OCI-LY3 (cell line): ENCODE results near the gene STRBP.

Source experiments
- H2AFZ ChIP-seq: fragments of 200-600, 300-600 bp; shearing (Covaris generic); 2 replicates; pipeline ENCODE4 v1.6.0; 2014; ENCODE audit warnings: antibody characterized with exemption, low read depth, low read length
- H3K27ac ChIP-seq: fragments of 200-600, 300-600 bp; sonication (generic); 2 replicates; pipeline ENCODE4 v1.5.1; 2014; ENCODE audit warnings: mild to moderate bottlenecking, low read length, moderate library complexity, mixed read lengths
- H3K27me3 ChIP-seq: fragments of 200-600, 300-600 bp; sonication (generic); 2 replicates; pipeline ENCODE4 v1.6.1; 2014; ENCODE audit warnings: low read depth, low read length, mixed read lengths
- H3K36me3 ChIP-seq: fragments of 200-600, 300-600 bp; sonication (generic); replicated peaks from 2 replicates; pipeline ENCODE3; 2014; ENCODE audit warnings: low read depth, low read length, mixed read lengths
- H3K4me1 ChIP-seq: fragments of 300-600, 200-600 bp; sonication (generic); 2 replicates; pipeline ENCODE4 v1.6.1; 2014; ENCODE audit warnings: low read length, mixed read lengths
- H3K4me2 ChIP-seq: fragments of 200-600, 300-600 bp; sonication (generic); 2 replicates; pipeline ENCODE4 v1.6.1; 2014; ENCODE audit warnings: low read length, mixed read lengths
- H3K4me3 ChIP-seq: fragments of 300-600, 200-600 bp; sonication (generic); 2 replicates; pipeline ENCODE4 v1.5.1; 2014; ENCODE audit warnings: antibody characterized with exemption, mild to moderate bottlenecking, low read length, moderate library complexity
- H3K79me2 ChIP-seq: fragments of 300-600, 200-600 bp; shearing (Covaris generic); 2 replicates; pipeline ENCODE4 v1.6.1; 2014; ENCODE audit warnings: mild to moderate bottlenecking, low read length, mixed read lengths
- H3K9ac ChIP-seq: fragments of 300-600, 200-600 bp; shearing (Covaris generic); 2 replicates; pipeline ENCODE4 v1.6.0; 2014; ENCODE audit warnings: mild to moderate bottlenecking, low read length, moderate library complexity
- H3K9me3 ChIP-seq: fragments of 200-600, 300-600 bp; shearing (Covaris generic); 2 replicates; pipeline ENCODE4 v1.6.1; 2014; ENCODE audit warnings: low read length, mixed read lengths; ENCODE audit not compliant: insufficient read depth
- H4K20me1 ChIP-seq: fragments of 200-600, 300-600 bp; sonication (generic); 2 replicates; pipeline ENCODE4 v1.6.1; 2016; ENCODE audit warnings: low read length, mixed read lengths; ENCODE audit not compliant: insufficient read depth
- CTCF ChIP-seq: fragments of 200-600, 300-600 bp; sonication (generic); IDR thresholded peaks from 2 replicates; pipeline ENCODE4 v1.5.1; 2014; ENCODE audit warnings: antibody characterized with exemption, low read length, low read depth
- EZH2phosphoT487 ChIP-seq: fragments of 200-600 bp; shearing (Covaris generic); IDR thresholded peaks from 2 replicates; pipeline ENCODE4 v1.6.1; 2018; ENCODE audit warnings: antibody characterized with exemption, mixed run types, low read depth

STRBP gene

GRCh38 chr9:123096987-123097386 is 171.4 kb downstream of the STRBP start:
- Histone ChIP-seq H2AFZ (no peak overlapping the region), H3K9me3 (no peaks in the 10 kb centered on the region), H3K27me3 (no peaks in the 10 kb centered on the region), H3K4me2 (no peak overlapping the region), H3K9ac (no peak overlapping the region), H3K36me3 (peaks cover 56% of the 10 kb centered on the region), H3K4me1 (peaks cover 23% of the 10 kb centered on the region), H3K27ac (no peak overlapping the region), H3K4me3 (no peak overlapping the region), H4K20me1 (no peaks in the 10 kb centered on the region; the same call in 1 of the 2 replicates), H3K79me2 (no peaks in the 10 kb centered on the region)
- TF ChIP-seq EZH2phosphoT487, result no peak
- TF ChIP-seq CTCF, result no peak

DNA sequence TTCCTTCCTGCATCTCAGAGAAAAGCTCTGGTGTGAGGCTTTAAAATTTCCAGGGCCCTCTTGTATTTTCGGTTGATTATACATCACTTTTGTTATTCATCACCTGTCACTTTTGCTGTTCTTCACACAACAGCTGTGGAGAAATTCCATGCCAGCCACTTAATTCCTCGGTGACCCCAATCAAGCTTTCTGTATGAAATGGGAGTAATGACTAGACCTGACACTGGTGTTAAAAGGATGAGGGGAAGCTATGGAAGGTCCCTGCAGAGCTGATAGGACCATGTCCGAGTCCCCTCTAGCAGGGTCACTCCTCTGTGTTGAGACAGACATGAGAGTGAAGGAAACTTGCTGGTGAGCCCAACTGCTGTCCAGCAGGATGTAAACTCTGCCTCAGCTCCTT is 175.2 kb downstream of the STRBP start:
- no peaks in the 10 kb centered on the region for H3K27me3 ChIP-seq
- H3K9ac ChIP-seq, result no peak overlapping the region
- no peaks in the 10 kb centered on the region for H3K9me3 ChIP-seq
- peaks cover 34% of the 10 kb centered on the region for H3K4me1 ChIP-seq
- no peak overlapping the region for H3K4me2 ChIP-seq
- no peaks in the 10 kb centered on the region for H3K79me2 ChIP-seq
- no peak overlapping the region for H2AFZ ChIP-seq
- H4K20me1 ChIP-seq, result no peaks in the 10 kb centered on the region; the same call in 1 of the 2 replicates
- TF ChIP-seq CTCF (no peak), EZH2phosphoT487 (no peak)
- no peak overlapping the region for H3K4me3 ChIP-seq
- no peak overlapping the region for H3K27ac ChIP-seq
- H3K36me3 ChIP-seq, result peaks cover 46% of the 10 kb centered on the region

DNA sequence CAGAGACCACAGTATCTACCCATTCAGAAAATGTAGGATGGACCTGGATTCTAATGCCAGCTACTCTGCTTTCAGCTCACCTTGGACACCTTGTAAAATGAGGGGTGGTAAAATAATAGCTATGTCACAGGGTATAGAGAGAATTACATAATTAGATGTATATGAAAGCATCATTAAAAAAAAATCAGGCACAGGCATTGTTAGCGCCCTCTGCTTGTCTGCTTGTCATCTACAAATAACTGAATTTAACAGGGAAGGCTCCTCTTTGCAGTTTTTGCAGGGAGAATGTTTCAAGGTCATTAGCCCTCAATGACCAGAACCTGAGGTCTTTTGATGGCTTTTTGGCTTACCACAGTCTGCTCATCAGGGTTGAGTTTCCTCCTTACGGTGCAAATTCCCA is 176.9 kb downstream of the STRBP start:
- H4K20me1 ChIP-seq, result no peaks in the 10 kb centered on the region
- H3K4me2 ChIP-seq, result no peak overlapping the region
- no peak overlapping the region for H3K27ac ChIP-seq
- peaks cover 31% of the 10 kb centered on the region for H3K4me1 ChIP-seq
- H3K9ac ChIP-seq, result no peak overlapping the region
- no peaks in the 10 kb centered on the region for H3K9me3 ChIP-seq
- H3K36me3 ChIP-seq, result peaks cover 39% of the 10 kb centered on the region
- no peaks in the 10 kb centered on the region for H3K27me3 ChIP-seq
- TF ChIP-seq EZH2phosphoT487 (no peak), CTCF (peak; percentile 37; the same call in 1 of the 2 replicates)
- H3K79me2 ChIP-seq, result no peaks in the 10 kb centered on the region
- H2AFZ ChIP-seq, result no peak overlapping the region
- H3K4me3 ChIP-seq, result no peak overlapping the region

GRCh38 chr9:123090956-123091355 is 177.4 kb downstream of the STRBP start:
- Histone ChIP-seq H2AFZ (no peak overlapping the region), H3K9ac (no peak overlapping the region), H3K4me2 (no peak overlapping the region), H4K20me1 (no peaks in the 10 kb centered on the region), H3K4me1 (peaks cover 26% of the 10 kb centered on the region), H3K27me3 (no peaks in the 10 kb centered on the region), H3K9me3 (no peaks in the 10 kb centered on the region), H3K79me2 (no peaks in the 10 kb centered on the region), H3K36me3 (peaks cover 34% of the 10 kb centered on the region), H3K27ac (no peak overlapping the region), H3K4me3 (no peak overlapping the region)
- TF ChIP-seq CTCF (no peak), EZH2phosphoT487 (no peak)
